Activated B cell treated with CpG ODN at 0.5 μM for 24 hours (primary cell): Measurements from ENCODE around the gene RRBP1. TPM values are rescaled to one million over a fixed set of nuclear protein-coding genes. Genes with fewer than 3 reads are reported as not detected.

Source experiments
- ATAC-seq: fragments of 200-7000 bp; cut with Tn5 transposase; one replicate; pipeline ENCODE4 v1.10.0; 2021; ENCODE audit warnings: low read depth, mild to moderate bottlenecking, moderate library complexity
- CTCF ChIA-PET: fragments of 350-600 bp; sonication (Branson Sonifier 250); formaldehyde crosslinking; loops from one replicate; lab custom pipeline; 2021; ENCODE audit warnings: antibody characterized with exemption; lab: Charles Lee
- POLR2A ChIA-PET: fragments of 350-600 bp; sonication (Branson Sonifier 250); formaldehyde crosslinking; loops from one replicate; lab custom pipeline; 2021; ENCODE audit warnings: antibody characterized with exemption; lab: Charles Lee
- DNase-seq: peaks from one replicate; pipeline ENCODE4 v3.0.0; 2022
- H3K27ac Mint-ChIP-seq: one replicate; pipeline ENCODE4 v1.8.0; 2020; ENCODE audit warnings: mixed read lengths
- H3K27me3 Mint-ChIP-seq: one replicate; pipeline ENCODE4 v1.8.0; 2021; ENCODE audit warnings: mixed read lengths
- H3K36me3 Mint-ChIP-seq: one replicate; pipeline ENCODE4 v1.8.0; 2021; ENCODE audit warnings: low read depth, mixed read lengths
- H3K4me1 Mint-ChIP-seq: one replicate; pipeline ENCODE4 v1.8.0; 2021; ENCODE audit warnings: mixed read lengths
- H3K4me3 Mint-ChIP-seq: one replicate; pipeline ENCODE4 v1.8.0; 2020; ENCODE audit warnings: mild to moderate bottlenecking, mixed read lengths
- H3K9me3 Mint-ChIP-seq: one replicate; pipeline ENCODE4 v1.8.0; 2020; ENCODE audit warnings: mixed read lengths
- CTCF ChIP-seq: fragments of 200-600 bp; IDR thresholded peaks from one replicate; pipeline ENCODE4 v1.8.0; 2022; ENCODE audit warnings: antibody characterized with exemption, mild to moderate bottlenecking
- intact Hi-C: fragments of 100-400 bp; cut with micrococcal nuclease; formaldehyde crosslinking; loops from one replicate; pipeline ENCODE4 v1.15.1; 2024
- total RNA-seq: library from RNA; stranded (reverse); gene quantifications from 2 replicates; pipeline ENCODE4 v1.2.3, GENCODE V29; 2022

The RRBP1 gene
- total RNA-seq, 1 donor from 2014 or later = 22.0 TPM

GRCh38 chr20:17665756-17666155 is 16.3 kb downstream of the RRBP1 start:
- Mint-ChIP-seq H3K9me3 (no peaks in the 10 kb centered on the region), H3K27ac (no peak overlapping the region), H3K27me3 (no peaks in the 10 kb centered on the region), H3K4me3 (no peak overlapping the region), H3K36me3 (no peaks in the 10 kb centered on the region), H3K4me1 (peaks cover 24% of the 10 kb centered on the region)
- POLR2A ChIA-PET = no interaction called here
- intact Hi-C loops = no loop called here
- ATAC-seq (no peak), DNase-seq (no peak)
- CTCF ChIA-PET = interaction anchor here (1.5 kb wide), 1 partner anchor 330 kb away, joined by 3 read pairs; no protein-coding TSS in a partner anchor
- no peak for TF ChIP-seq CTCF

- ATAC-seq (no peak), DNase-seq (no peak)
- CTCF ChIA-PET = interaction anchor here (1.5 kb wide), 1 partner anchor 332 kb away, joined by 3 read pairs; no protein-coding TSS in a partner anchor
- intact Hi-C loops = no loop called here
- Mint-ChIP-seq H3K4me1 (peaks cover 26% of the 10 kb centered on the region), H3K27ac (no peak overlapping the region), H3K27me3 (no peaks in the 10 kb centered on the region), H3K4me3 (no peak overlapping the region), H3K36me3 (peaks cover 1% of the 10 kb centered on the region), H3K9me3 (no peaks in the 10 kb centered on the region)
- POLR2A ChIA-PET = interaction anchor here (0.8 kb wide), 1 partner anchor 293 kb away, joined by 5 read pairs; no protein-coding TSS in a partner anchor
- no peak for TF ChIP-seq CTCF
Measured at GRCh38 chr20:17664025-17664633, 17.9 kb downstream of the RRBP1 start.

DNA sequence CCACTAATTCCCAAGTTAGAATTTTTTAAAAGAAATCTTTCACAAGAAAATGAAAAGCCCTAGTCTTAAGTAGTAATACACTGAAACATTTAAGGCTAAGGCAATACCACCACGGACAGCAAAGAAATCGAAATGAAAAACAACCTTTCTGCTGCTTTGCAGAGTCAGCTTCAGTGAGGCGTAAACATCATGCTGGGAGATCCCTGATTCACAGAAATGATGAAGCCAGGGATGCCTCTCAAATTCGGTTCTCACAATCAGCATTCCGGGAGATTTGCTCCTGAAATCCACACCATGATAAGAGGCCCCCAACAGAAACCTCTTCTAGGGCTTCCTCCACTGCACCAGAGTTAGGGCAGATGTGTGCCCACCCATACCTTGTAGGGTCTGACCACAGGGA is 18.6 kb downstream of the RRBP1 start:
- H3K36me3 Mint-ChIP-seq = peaks cover 4% of the 10 kb centered on the region
- peaks cover 26% of the 10 kb centered on the region for H3K4me1 Mint-ChIP-seq
- DNase-seq (no peak), ATAC-seq (no peak)
- H3K27me3 Mint-ChIP-seq = no peaks in the 10 kb centered on the region
- TF ChIP-seq CTCF = no peak
- intact Hi-C loops = loop anchor here (2.0 kb wide), 1 partner anchor 17 kb away; no protein-coding TSS in a partner anchor
- peaks cover 3% of the 10 kb centered on the region for H3K9me3 Mint-ChIP-seq
- no peak overlapping the region for H3K4me3 Mint-ChIP-seq
- CTCF ChIA-PET = no interaction called here
- POLR2A ChIA-PET = no interaction called here
- H3K27ac Mint-ChIP-seq = no peak overlapping the region

DNA sequence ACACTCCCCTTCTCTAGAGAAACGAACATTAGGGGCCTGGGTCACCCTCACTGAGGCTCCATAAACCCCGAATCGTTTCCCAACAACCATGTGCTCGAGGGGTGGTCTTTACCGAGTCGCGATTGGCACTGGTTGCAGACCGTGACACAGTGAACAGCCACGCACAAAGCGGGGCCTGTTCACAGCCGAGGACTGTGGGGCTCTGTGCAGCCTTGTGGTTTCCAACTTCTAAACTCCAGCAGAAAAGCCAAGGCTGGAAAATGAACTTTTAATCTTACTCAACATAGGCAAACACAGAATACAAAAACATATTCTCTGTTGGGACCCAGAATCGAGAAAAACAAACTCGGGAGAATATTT is 19.0 kb downstream of the RRBP1 start:
- H3K4me3 Mint-ChIP-seq = no peak overlapping the region
- intact Hi-C loops = loop anchor here (2.0 kb wide), 1 partner anchor 18 kb away; no protein-coding TSS in a partner anchor
- no peaks in the 10 kb centered on the region for H3K27me3 Mint-ChIP-seq
- no peak for TF ChIP-seq CTCF
- H3K4me1 Mint-ChIP-seq = peaks cover 26% of the 10 kb centered on the region
- DNase-seq (no peak), ATAC-seq (no peak)
- peaks cover 6% of the 10 kb centered on the region for H3K9me3 Mint-ChIP-seq
- peaks cover 9% of the 10 kb centered on the region for H3K36me3 Mint-ChIP-seq
- ChIA-PET POLR2A (no interaction called here), CTCF (no interaction called here)
- H3K27ac Mint-ChIP-seq = no peak overlapping the region

DNA sequence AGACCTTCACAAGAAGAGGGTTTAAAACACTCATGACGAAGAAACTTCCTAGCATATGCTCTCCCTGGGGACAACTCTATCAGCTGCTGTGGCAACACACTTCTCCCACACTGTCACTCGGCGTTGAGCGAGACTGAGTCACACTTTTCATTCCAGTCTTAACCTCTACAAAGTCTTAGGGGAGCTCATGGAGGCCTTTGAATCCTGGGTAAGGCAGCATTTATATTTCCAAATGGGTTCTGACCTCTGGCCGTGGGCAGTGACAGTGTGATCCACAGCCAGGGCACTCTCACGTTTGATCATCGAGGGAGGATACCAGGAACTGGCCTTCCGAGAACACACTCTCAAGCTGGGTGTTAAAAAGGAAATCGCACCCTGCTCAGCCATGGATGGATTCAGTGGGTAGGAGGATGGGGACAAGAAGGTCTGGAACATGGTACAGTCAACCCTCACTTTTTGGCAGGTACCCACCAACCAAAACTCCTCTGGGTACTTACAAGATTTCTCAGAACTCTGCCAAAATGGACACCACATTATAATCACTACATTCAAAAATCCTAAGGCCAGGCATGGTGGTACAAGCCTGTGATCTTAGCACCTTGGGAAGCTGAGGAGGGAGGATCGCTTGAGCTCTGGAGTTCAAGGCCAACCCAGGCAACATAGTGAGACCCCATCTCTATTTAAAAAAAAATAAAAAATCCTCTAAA is 19.6 kb downstream of the RRBP1 start:
- Mint-ChIP-seq H3K27ac (no peak overlapping the region), H3K9me3 (peaks cover 6% of the 10 kb centered on the region), H3K4me3 (no peak overlapping the region), H3K36me3 (peaks cover 14% of the 10 kb centered on the region), H3K27me3 (no peaks in the 10 kb centered on the region), H3K4me1 (peaks cover 26% of the 10 kb centered on the region)
- DNase-seq = no peak
- intact Hi-C loops = loop anchor here (2.0 kb wide), 1 partner anchor 18 kb away; no protein-coding TSS in a partner anchor
- ChIA-PET POLR2A (interaction anchor here (0.7 kb wide), 1 partner anchor 42 kb away, joined by 3 read pairs; no protein-coding TSS in a partner anchor), CTCF (no interaction called here)
- ATAC-seq = peak; percentile 73
- no peak for TF ChIP-seq CTCF
